HG02938 (cell line): ENCODE results near the gene GFER.
"Not testable (repeated sequence)": the region's sequence is repeated elsewhere in the genome, so short reads cannot be mapped to it uniquely, and the experiment has no call there.

Experiments used
- ATAC-seq: cut with Tn5 transposase; IDR thresholded peaks from one replicate; pipeline ENCODE4 v1.9.1; 2021; ENCODE audit warnings: mild to moderate bottlenecking, moderate library complexity; ENCODE audit not compliant: unreplicated experiment

GFER gene

GRCh38 chr16:1983544-1984346 is at the start of gene GFER:
Gene GFER, plus strand, starts transcription at chr16:1984193. Its CDS starts 26 bp downstream, at chr16:1984219.
- peak; percentile 58 for ATAC-seq

- no peak for ATAC-seq
Measured at GRCh38 chr16:1936945-1937479, 47.0 kb upstream of the GFER start.

- no peak for ATAC-seq
Measured at GRCh38 chr16:1938316-1938715, 45.7 kb upstream of the GFER start.

- no peak for ATAC-seq
Measured at GRCh38 chr16:1938910-1939309, 45.1 kb upstream of the GFER start.

GRCh38 chr16:1939833-1940232 is 44.2 kb upstream of the GFER start:
- ATAC-seq, result not testable (repeated sequence)

GRCh38 chr16:1940273-1941161 is 43.5 kb upstream of the GFER start:
- ATAC-seq, result no peak

GRCh38 chr16:1941162-1942046 is 42.6 kb upstream of the GFER start:
- ATAC-seq, result no peak

- no peak for ATAC-seq
Measured at GRCh38 chr16:1942047-1942809, 41.8 kb upstream of the GFER start.

- peak; percentile 87 for ATAC-seq
Measured at GRCh38 chr16:1942810-1943726, 40.9 kb upstream of the GFER start, which contains the start of gene MSRB1. Gene MSRB1, minus strand, starts transcription at chr16:1943199. Its CDS starts 43 bp downstream, at chr16:1943156.

- ATAC-seq, result no peak
Measured at GRCh38 chr16:1944612-1945199, 39.3 kb upstream of the GFER start.

GRCh38 chr16:1945559-1946391 is 38.2 kb upstream of the GFER start:
- ATAC-seq, result no peak

GRCh38 chr16:1946495-1947368 is 37.3 kb upstream of the GFER start:
- ATAC-seq, result no peak

GRCh38 chr16:1947369-1947670 is 36.7 kb upstream of the GFER start:
- ATAC-seq, result no peak

GRCh38 chr16:1949507-1949906 is 34.5 kb upstream of the GFER start:
- ATAC-seq, result no peak

- no peak for ATAC-seq
Measured at GRCh38 chr16:1950047-1950446, 33.9 kb upstream of the GFER start.

GRCh38 chr16:1950559-1950958 is 33.4 kb upstream of the GFER start:
- ATAC-seq, result no peak

- ATAC-seq, result no peak
Measured at GRCh38 chr16:1953734-1954133, 30.3 kb upstream of the GFER start.
